Sigmoid colon (tissue), 7 donors: ENCODE data around the gene MRPS24. TPM values are rescaled to one million over a fixed set of nuclear protein-coding genes. Genes with fewer than 3 reads are reported as not detected.

ENCODE experiments used
- DNase-seq: peaks from one replicate; pipeline ENCODE4 v3.0.0-alpha.2; 2019
- H3K27ac ChIP-seq, 4 donors: fragments of 200-600 bp; sonication (generic); one replicate each; pipeline ENCODE4 v1.5.1; 2016 to 2019; ENCODE audit warnings: mild to moderate bottlenecking in 1 of 4
- H3K27me3 ChIP-seq, 3 donors: fragments of 200-600 bp; sonication (generic); one replicate each; pipeline ENCODE4 v1.5.1; 2019; ENCODE audit warnings: mild to moderate bottlenecking in 1 of 3
- H3K36me3 ChIP-seq, 4 donors: fragments of 200-600 bp; sonication (generic); one replicate each; pipeline ENCODE4 v1.5.1; 2016 to 2019
- H3K4me1 ChIP-seq, 4 donors: fragments of 200-600 bp; sonication (generic); one replicate each; pipeline ENCODE4 v1.5.1; 2017 to 2019
- H3K4me3 ChIP-seq, 4 donors: fragments of 200-600 bp; sonication (generic); one replicate each; pipeline ENCODE4 v1.5.1; 2017 to 2019; ENCODE audit warnings: mild to moderate bottlenecking in 2 of 4, moderate library complexity in 1 of 4
- H3K9me3 ChIP-seq, 4 donors: fragments of 200-600 bp in 3 of 4; sonication (generic) in 3 of 4; one replicate each; pipeline versions ENCODE4 v1.5.1 to v1.6.1; 2013 to 2019
- EP300 ChIP-seq, 4 donors: sonication (generic); formaldehyde crosslinking; IDR thresholded peaks; one replicate each; pipeline ENCODE4 v1.6.1; 2017; ENCODE audit warnings: antibody characterized with exemption in 4 of 4
- POLR2A ChIP-seq, 2 donors: fragments of 450-650 bp; IDR thresholded peaks; one replicate each; pipeline ENCODE4 v1.6.1; 2016; ENCODE audit warnings: antibody characterized with exemption in 2 of 2, mild to moderate bottlenecking in 2 of 2, moderate library complexity in 2 of 2
- POLR2AphosphoS5 ChIP-seq, 4 donors: sonication (generic); formaldehyde crosslinking; IDR thresholded peaks; one replicate each; pipeline ENCODE4 v1.6.1; 2017; ENCODE audit warnings: antibody characterized with exemption in 4 of 4
- WGBS, 2 donors: extraction: QIAGEN DNeasy Blood & Tissue Kit; methylation state at CpG; one replicate each; pipeline ENCODE4 v1.1.7; 2013; 5-methylcytosine and 5-hydroxymethylcytosine counted together
- intact Hi-C: fragments of 100-400 bp; cut with DNase I; formaldehyde crosslinking; loops from one replicate; pipeline ENCODE4 v1.15.1; 2023
- polyA plus RNA-seq, 3 donors: library from polyadenylated mRNA; stranded (reverse); fragments of 200-250 nt; gene quantifications; one replicate each; pipeline ENCODE4 v1.2.3, GENCODE V29; 2013
- total RNA-seq, 4 donors: library from RNA; depleted of rRNA; stranded (reverse); fragments of >200 nt; gene quantifications; one replicate each; pipeline ENCODE4 v1.1.0, GENCODE V29; 2016
- TF ChIP-seq, protein P1 (sequence below), 4 experiments: fragments of 450-650 bp in 3 of 4; fragments of 200-600 bp in 1 of 4; IDR thresholded peaks; one replicate each; pipeline ENCODE4 v1.5.1; 2016 to 2019; ENCODE audit warnings: antibody characterized with exemption in 4 of 4, mild to moderate bottlenecking in 3 of 4, moderate library complexity in 2 of 4
- donor health status: healthy with polysubstance abuse.
- donor health status: Bipolar disorder and iron deficiency.
- donor health status: healthy.

The MRPS24 gene
- total and polyA plus RNA-seq, 7 donors, result 105 to 177 (median 145) TPM

DNA sequence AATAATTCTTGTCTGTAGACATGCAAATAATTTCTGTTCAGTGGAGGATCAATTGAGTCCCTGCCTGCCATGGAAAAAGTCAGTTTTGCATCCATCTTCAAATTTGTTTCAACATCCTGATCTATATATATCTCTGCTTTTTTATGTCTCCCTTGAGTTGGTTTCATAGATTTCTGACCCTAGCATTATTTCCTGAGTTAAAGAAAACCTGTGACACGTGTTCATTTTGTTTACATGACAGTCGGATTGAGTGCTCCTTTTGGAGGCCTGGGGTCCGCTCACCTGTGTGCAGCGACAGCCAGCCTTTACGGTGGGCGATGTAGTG is 674 bp downstream of the MRPS24 start:
- no peak for DNase-seq
- H3K36me3 ChIP-seq, result peaks cover 0 to 21% (median 7%) of the 10 kb centered on the region in 4 donors
- peak overlapping the region; percentile 83 to 99 (median 90) for H3K4me3 ChIP-seq
- no peaks in the 10 kb centered on the region for H3K27me3 ChIP-seq
- no peak for TF ChIP-seq EP300 (IDR thresholded peaks at IDR 0.05)
- no peak for TF ChIP-seq POLR2AphosphoS5 (IDR thresholded peaks at IDR 0.05)
- no peak for TF ChIP-seq POLR2A (IDR thresholded peaks at IDR 0.05)
- TF ChIP-seq, protein P1, sequence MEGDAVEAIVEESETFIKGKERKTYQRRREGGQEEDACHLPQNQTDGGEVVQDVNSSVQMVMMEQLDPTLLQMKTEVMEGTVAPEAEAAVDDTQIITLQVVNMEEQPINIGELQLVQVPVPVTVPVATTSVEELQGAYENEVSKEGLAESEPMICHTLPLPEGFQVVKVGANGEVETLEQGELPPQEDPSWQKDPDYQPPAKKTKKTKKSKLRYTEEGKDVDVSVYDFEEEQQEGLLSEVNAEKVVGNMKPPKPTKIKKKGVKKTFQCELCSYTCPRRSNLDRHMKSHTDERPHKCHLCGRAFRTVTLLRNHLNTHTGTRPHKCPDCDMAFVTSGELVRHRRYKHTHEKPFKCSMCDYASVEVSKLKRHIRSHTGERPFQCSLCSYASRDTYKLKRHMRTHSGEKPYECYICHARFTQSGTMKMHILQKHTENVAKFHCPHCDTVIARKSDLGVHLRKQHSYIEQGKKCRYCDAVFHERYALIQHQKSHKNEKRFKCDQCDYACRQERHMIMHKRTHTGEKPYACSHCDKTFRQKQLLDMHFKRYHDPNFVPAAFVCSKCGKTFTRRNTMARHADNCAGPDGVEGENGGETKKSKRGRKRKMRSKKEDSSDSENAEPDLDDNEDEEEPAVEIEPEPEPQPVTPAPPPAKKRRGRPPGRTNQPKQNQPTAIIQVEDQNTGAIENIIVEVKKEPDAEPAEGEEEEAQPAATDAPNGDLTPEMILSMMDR (IDR thresholded peaks at IDR 0.05), result no peak
- H3K9me3 ChIP-seq, result no peaks in the 10 kb centered on the region
- H3K4me1 ChIP-seq, result peaks cover 0 to 33% (median 24%) of the 10 kb centered on the region in 4 donors
- intact Hi-C loops, result loop anchor here (1.0 kb wide), 1 partner anchor 58 kb away; the partner anchor contains the start of gene UBE2D4
- WGBS, 2 donors, result 1 to 3% methylated on average over 6 of the region's 6 CpGs
- H3K27ac ChIP-seq, result peak overlapping the region; percentile 87 to 94 (median 92)

DNA sequence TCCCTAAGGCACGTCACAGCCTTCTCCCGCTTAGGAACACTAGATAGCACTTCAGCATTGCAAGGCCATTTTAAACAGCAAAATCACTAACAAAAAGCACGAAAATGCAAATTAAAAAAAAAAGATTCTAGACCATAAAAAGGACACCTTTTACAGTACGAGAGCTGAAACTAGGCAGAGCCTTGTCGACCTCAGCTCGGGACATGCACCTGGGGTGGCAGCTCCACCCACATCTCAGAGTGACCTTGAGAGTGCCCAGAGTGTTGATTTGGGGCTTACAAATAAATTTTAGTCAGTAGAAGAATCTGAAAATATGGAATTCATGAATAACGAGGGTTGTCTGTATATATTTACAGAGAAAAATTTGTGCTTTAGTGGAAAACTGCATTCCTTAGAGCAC is 1.1 kb downstream of the MRPS24 start:
- 35 to 63% methylated on average over 7 of the region's 7 CpGs for WGBS, 2 donors
- no peaks in the 10 kb centered on the region for H3K27me3 ChIP-seq
- TF ChIP-seq, protein P1 (IDR thresholded peaks at IDR 0.05), result no peak
- TF ChIP-seq EP300 (IDR thresholded peaks at IDR 0.05), result no peak
- no peak for TF ChIP-seq POLR2A (IDR thresholded peaks at IDR 0.05)
- TF ChIP-seq POLR2AphosphoS5 (IDR thresholded peaks at IDR 0.05), result no peak
- DNase-seq, result no peak
- H3K36me3 ChIP-seq, result peaks cover 0 to 21% (median 7%) of the 10 kb centered on the region in 4 donors
- intact Hi-C loops, result no loop called here
- H3K4me3 ChIP-seq, result peak overlapping the region in 3 of 4 donors; percentile 83 to 99 (median 97)
- H3K9me3 ChIP-seq, result no peaks in the 10 kb centered on the region
- H3K27ac ChIP-seq, result peak overlapping the region; percentile 87 to 94 (median 92)
- peaks cover 0 to 31% (median 23%) of the 10 kb centered on the region in 4 donors for H3K4me1 ChIP-seq

DNA sequence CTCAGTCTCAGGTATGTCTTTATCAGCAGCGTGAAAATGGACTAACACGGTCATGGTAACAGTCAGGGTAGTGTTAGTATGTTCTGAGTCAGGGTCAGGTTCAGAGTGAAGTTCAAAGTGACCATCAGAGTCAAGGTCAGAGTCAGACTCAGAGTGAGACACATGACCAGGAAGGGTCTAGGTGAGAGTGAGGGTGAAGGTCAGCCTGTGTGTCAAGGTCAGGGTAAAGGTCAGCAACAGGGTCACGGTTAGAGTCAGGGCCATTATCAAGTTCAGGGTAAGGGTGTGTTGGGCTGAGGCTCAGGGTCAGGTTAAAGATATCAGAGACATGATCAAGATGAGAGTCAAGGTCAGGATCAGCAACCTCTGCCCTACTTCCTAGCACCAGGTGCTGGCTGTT is 4.0 kb downstream of the MRPS24 start:
- Histone ChIP-seq H3K9me3 (no peaks in the 10 kb centered on the region), H3K27me3 (no peaks in the 10 kb centered on the region), H3K4me1 (peaks cover 0 to 18% (median 15%) of the 10 kb centered on the region in 4 donors), H3K27ac (no peak overlapping the region), H3K4me3 (no peak overlapping the region), H3K36me3 (peaks cover 0 to 21% (median 7%) of the 10 kb centered on the region in 4 donors)
- no peak for DNase-seq
- intact Hi-C loops, result no loop called here
- 95 to 97% methylated on average over 3 of the region's 3 CpGs for WGBS, 2 donors
- TF ChIP-seq EP300 (IDR thresholded peaks at IDR 0.05) (no peak), POLR2AphosphoS5 (IDR thresholded peaks at IDR 0.05) (no peak)

DNA sequence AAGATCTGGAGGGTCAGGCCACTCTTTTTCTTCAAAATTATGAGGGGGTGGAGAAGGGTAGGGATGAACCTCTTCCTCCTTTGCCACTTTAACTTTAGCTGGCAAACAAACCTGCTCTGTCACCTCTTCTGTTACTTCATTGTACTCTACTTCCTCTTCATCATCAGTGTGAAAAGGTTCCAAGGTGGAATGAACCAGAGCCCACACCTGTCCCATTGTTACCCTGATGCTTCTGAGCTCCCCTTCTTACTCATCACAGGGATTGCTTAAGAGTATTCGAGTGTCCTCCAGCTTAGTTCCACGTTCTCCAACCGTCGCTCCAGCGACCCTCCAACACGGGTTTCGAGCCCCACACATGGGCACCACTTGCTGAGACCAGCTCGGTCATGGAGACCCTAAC is 5.2 kb downstream of the MRPS24 start:
- DNase-seq, result no peak
- Histone ChIP-seq H3K9me3 (no peaks in the 10 kb centered on the region), H3K36me3 (peaks cover 0 to 21% (median 7%) of the 10 kb centered on the region in 4 donors), H3K27ac (no peak overlapping the region), H3K4me1 (peaks cover 0 to 11% (median 9%) of the 10 kb centered on the region in 4 donors), H3K27me3 (no peaks in the 10 kb centered on the region), H3K4me3 (no peak overlapping the region)
- WGBS, 2 donors, result 94 to 98% methylated on average over 8 of the region's 8 CpGs
- intact Hi-C loops, result no loop called here
- no peak for TF ChIP-seq POLR2AphosphoS5 (IDR thresholded peaks at IDR 0.05)
- TF ChIP-seq, protein P1 (IDR thresholded peaks at IDR 0.05), result no peak

DNA sequence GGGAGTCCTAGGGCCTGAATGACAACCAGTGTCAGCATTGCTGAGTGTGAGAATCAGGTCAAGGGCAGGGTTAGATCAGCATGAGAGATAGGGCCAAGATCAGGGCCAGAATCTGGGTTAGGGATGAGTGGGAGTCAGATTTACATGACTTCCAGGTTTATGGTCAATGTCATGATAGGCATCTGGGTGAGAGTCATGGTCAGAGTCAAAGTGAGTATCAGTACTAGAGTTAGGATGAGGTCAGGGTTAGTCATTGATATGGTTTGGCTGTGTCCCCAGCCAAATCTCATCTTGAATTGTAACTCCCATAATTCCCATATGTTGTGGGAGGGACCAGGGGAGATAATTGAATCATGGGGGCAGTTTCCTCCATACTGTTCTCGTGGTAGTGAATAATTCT is 12.3 kb downstream of the MRPS24 start:
- WGBS, 2 donors, result 79 to 87% methylated on average over 1 of the region's 1 CpG
- H3K4me1 ChIP-seq, result no peaks in the 10 kb centered on the region
- no peaks in the 10 kb centered on the region for H3K36me3 ChIP-seq
- H3K27ac ChIP-seq, result no peak overlapping the region
- H3K4me3 ChIP-seq, result no peak overlapping the region
- no peaks in the 10 kb centered on the region for H3K27me3 ChIP-seq
- H3K9me3 ChIP-seq, result no peaks in the 10 kb centered on the region
- DNase-seq, result no peak
- TF ChIP-seq, protein P1 (IDR thresholded peaks at IDR 0.05), result no peak
- TF ChIP-seq EP300 (IDR thresholded peaks at IDR 0.05) (no peak), POLR2A (IDR thresholded peaks at IDR 0.05) (no peak), POLR2AphosphoS5 (IDR thresholded peaks at IDR 0.05) (no peak)
- intact Hi-C loops, result no loop called here
